GM19239 (cell line): ENCODE measurements around the gene WDR1.
"Not testable (repeated sequence)": the region's sequence is repeated elsewhere in the genome, so short reads cannot be mapped to it uniquely, and the experiment has no call there.

Experiments used
- DNase-seq: peaks from one replicate; pipeline ENCODE4 v3.0.0; 2011; ENCODE audit warnings: low spot score; ENCODE audit not compliant: insufficient read length
- FAIRE-seq: peaks from 2 replicates; lab custom pipeline; 2011; peaks lifted over from hg19 to GRCh38; lab: Jason Lieb, UNC

Gene WDR1

DNA sequence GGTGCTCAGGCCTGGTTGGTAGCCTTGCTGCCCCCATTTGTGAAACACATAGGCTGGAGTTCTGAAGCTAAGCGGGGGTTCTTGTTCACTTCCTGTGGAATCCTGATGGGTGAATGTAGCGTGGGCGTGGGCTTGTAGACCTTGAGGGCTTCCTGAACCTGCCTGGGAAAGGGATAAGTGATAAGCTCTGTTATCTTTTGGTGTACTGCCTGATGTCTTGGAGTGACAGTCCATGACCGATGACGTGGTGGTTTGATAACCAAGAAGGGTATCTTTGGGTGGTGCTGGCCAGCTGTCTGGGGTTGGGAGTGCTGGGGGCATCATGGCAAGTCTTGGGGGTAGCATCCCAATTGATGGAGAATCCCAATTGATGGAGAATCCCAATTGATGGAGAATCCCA, 17.5 kb upstream of the WDR1 start:
- no peak for DNase-seq
- FAIRE-seq: no peak

- FAIRE-seq: no peak
- no peak for DNase-seq
Observed at GRCh38 chr4:10131202-10131601, 14.6 kb upstream of the WDR1 start.

DNA sequence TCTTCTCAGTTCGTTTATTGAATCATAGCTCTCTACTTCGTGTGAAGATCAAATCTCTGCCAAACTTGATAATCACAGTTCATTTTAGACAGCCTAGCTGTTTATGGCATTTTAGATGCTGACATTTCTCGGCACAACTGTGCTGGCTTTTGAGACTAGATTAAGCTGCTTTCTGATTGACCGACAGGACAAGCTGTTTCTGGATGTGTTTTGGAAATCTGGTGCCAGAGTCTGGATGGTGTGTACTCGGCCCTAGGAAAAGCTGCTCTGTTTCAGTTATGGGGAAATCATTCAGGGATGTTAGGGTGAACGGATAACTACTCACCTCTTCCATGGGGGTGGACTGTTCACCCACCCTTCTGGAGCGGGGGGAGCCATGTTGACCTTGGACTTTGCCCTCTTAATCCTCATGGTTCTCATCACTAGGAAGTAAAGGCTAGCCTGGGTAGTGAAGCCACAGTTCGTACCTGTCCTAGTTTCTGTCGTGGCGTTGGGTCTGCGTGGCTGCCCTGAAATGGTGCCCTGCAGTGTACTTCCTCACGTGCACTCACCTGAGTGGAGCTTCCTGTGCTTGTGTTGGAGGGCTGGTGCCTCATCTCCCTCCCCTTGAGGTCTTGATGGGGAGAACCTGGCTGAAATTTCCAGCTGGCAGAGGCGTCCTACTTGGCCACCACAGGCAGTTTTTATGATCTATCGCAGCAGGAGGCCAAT, 13.7 kb upstream of the WDR1 start:
- DNase-seq (no peak), FAIRE-seq (no peak)

DNA sequence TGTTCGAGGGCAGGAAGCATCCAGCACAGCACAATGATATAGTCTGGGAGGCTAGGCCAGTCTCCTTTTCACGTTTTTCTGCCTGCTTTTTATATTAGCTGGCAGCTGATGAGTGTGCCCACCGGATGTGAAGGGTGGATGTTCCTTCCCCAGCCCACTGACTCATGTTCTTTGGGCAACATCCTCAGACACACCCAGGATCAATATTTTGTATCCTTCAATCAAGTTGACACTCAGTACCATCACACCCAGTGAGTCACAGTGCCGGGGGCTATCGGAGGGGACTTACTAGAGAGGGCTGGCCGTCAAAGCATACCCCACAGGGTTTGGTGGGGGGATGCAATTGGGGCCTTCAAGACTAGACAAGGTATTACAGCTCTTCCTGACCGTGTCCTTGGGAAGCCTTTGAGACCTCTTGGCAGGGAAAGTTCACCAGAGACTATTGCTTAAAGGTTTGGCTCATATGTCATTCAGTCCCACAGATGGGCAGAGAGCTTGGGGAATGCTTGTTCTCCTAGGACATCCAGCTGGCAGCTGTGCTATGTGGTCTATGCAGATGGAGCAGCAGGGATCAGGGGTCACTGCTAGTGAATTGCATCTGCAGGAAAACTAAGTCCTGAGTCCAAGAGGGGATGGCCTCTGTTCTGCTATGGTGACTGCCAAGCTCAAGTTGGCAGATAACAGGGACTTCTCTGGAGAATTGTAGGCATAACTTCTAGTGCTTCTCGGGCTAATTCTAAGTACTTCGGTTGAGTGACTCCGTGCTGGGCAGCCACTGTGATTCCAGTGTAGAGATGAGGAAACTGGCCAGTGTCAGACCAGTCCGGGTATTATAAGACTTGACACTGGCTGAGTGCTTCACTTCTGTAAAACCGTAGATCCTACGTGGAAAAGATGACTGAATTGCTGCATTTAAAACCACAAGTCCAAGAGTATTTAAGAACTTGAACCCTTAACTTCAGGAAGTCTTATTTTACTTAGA, 12.9 kb upstream of the WDR1 start:
- FAIRE-seq (no peak), DNase-seq (no peak)

DNA sequence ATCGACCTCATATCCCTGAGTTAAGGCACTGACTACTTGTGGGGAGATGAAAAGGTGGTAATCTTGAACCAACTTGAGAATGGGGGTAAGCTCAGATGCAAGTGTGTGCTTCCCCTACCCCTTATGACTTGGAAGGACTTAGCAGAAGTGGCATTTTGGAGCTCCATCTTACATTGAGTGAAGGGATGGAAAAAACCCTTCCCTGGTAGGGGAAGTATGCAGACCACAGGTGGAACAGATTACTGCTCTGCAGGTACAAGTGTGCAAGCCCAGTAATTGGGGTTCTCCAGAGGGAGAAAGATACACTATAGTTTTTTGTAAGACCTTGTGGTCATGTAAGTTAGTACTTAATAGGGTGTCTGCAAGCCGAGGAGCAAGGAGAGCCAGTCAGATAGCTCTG, 12.2 kb upstream of the WDR1 start:
- FAIRE-seq (no peak), DNase-seq (no peak)

DNA sequence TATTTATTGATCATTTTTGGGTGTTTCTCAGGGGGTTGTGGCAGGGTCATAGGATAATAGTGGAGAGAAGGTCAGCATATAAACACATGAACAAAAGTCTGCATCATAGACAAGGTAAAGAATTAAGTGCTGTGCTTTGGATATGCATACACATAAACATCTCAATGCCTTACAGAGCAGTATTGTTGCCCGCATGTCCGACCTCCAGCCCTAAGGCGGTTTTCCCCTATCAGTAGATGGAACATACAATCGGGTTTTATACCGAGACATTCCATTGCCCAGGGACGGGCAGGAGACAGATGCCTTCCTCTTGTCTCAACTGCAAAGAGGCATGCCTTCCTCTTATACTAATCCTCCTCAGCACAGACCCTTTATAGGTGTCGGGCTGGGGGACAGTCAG, 10.9 kb upstream of the WDR1 start:
- DNase-seq, FAIRE-seq: not testable (repeated sequence)

DNA sequence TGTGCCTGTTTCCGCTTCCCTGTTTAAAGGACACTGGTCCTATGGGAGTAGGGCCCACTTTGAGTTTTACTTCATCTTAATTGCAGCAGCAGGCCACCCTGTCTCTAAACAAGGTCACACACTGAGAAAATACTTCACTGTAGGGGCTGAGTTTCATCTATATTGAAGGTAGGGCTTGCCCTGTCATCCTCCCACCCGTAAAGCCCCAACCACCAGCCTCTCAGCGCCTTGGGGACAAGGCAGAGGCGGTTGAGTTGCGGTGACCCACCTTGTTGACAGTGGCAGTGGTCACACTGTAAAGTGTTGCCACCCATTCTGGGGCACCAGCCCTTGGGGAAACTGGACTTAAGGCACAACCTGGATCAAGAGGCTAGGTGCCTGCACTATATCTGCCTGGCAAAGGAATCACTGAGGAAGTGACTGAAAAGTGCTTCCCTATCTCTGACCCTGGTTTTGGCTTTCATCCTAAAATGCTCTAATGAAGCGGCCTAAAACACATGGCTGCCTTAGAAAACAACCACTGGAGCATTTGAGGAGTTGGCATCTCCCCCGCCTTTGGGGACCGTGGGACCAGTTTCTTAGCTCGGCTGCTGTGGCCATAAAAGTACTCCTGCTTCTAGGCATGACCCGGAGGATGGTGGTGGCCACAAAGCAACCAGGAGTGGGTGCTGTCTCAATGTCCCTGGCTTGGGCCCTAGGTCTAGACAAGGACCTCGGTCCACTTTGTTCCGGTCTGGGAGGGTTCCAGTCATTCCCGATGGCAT, 7.8 kb upstream of the WDR1 start:
- DNase-seq: no peak
- no peak for FAIRE-seq

GRCh38 chr4:10123227-10124101, 6.9 kb upstream of the WDR1 start:
- peak; percentile 62 for FAIRE-seq
- no peak for DNase-seq

DNA sequence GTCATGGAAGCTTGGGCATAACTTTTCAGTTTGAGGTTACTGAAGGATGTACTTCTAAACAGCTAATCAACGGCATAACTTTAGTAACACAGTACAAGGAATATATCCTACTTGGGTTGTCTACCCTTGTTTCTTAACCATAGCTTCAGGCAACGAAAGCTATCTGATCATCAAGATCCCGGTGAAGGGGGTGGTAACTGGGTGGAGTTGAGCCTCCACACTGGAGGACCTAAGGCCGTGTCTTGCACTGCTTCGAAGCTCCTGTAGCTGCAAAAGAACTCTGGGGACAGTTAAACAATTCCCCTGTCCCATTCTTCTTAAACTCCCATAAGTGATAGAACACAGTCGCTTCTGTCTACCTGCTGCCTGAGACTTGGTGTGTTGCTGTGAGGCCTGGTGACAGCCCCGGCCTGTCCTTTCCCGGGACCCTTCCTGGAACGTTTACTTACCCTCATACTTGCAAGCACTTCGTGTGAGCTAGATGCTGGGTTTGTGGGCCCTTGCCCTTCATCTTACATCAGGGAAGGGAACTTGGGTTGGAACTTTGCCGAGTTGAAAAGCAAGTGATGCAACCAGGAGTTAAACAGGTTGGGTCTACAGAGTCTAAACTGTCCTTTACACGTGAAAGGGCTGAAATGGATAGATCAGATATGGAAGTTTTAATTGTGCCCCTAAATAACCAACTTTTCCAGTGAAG, 5.8 kb upstream of the WDR1 start:
- no peak for FAIRE-seq
- DNase-seq: no peak

DNA sequence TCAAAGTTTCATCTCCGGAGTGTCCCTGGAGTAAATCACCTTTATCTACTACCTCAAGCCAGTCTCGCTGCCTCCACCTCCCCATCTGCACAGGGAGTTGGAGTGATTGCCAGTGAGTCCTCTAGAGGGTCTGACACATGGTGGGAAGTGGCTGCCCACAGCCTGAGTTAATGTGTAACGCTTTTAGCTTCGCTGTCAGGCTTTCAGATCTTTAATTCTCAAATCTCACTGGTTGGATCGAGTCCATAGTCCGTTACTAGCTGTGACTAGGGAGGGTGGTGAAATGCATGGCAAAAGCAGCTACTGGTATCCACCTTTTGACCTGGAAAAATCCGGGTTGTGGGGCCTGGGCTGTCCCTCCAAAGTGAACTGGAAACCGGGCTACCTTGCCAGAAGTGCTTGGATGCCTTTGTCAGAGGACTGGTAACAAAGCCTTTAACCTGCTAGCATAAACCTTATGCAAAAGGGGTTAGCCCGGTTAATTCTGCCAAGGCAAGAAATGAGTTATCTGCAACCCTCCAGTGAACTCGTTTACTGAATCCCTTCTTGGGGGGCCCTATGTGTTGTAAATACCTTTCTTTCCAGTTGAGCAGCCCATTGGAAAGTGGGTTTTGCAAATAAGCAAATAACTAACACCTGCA, 5.1 kb upstream of the WDR1 start:
- DNase-seq (no peak), FAIRE-seq (peak; percentile 95)

GRCh38 chr4:10120943-10121567, 4.5 kb upstream of the WDR1 start:
- no peak for DNase-seq
- no peak for FAIRE-seq

DNA sequence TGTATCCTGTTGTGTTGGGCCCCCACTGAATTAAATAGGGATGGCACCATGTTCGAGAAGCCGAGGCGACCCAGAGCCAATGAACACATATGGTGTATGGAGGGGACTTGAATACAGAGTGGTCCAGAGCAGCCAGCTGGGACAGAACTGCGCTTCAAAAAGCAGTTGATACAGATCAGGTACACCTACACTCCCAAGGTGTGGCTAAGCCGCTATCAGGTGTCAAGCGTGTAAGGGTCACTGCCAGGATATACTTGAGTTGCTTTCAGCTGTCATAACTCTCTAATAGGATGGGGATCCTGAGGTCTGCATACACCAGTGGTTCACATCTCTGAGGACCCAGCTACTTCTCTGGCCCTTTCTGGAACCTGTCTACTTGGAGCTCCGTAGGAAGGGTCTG, 3.2 kb upstream of the WDR1 start:
- DNase-seq (no peak), FAIRE-seq (no peak)

- DNase-seq (no peak), FAIRE-seq (no peak)
Observed at GRCh38 chr4:10119278-10119677, 2.7 kb upstream of the WDR1 start.

DNA sequence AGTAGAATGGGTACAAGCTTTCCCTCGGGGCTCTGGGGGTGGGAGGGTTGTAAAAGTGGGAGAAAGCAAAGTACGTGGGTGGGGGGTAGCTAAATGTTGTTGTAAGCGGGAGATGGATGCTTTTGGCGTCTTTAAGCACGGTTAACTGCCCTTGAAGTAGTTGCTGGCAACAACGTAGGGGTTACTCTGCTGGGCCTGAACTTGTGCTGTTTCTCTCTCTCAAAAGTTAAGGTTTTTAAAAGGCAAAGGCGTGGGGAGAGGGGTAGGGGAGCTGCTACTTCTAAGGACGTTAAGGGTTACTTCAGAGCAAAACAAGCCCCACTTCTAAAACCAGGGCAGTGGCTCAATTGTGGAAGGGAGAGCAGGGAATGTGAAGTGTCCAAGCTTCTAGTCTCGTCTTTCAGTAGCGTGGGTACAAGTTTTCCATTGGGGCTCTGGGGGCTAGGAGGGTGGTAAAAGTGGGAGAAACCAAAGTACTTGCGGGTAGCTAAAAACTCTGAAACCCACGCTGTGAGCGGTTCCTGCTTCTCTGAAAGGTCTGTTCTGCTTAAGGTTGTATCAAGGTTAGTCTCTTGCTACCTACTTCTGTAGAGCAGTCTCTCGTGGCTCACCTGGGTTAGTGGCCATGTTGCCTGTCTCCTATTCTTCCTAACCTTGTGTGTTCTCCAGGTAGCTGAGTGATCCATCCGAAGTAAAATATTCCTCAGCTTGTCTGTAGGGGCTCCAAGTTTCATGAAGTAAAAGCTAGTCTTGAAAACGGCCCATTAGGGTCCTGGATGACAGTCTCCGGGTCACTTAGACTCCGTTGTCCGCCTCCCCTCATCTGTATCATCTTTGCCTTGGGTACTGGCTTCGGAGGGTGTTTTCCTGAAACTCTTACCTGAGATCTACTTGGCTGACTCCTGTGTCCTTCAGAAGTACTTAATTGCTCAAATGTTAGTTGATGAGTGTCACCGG, 1.7 kb upstream of the WDR1 start:
- FAIRE-seq (peak; percentile 18), DNase-seq (no peak)

DNA sequence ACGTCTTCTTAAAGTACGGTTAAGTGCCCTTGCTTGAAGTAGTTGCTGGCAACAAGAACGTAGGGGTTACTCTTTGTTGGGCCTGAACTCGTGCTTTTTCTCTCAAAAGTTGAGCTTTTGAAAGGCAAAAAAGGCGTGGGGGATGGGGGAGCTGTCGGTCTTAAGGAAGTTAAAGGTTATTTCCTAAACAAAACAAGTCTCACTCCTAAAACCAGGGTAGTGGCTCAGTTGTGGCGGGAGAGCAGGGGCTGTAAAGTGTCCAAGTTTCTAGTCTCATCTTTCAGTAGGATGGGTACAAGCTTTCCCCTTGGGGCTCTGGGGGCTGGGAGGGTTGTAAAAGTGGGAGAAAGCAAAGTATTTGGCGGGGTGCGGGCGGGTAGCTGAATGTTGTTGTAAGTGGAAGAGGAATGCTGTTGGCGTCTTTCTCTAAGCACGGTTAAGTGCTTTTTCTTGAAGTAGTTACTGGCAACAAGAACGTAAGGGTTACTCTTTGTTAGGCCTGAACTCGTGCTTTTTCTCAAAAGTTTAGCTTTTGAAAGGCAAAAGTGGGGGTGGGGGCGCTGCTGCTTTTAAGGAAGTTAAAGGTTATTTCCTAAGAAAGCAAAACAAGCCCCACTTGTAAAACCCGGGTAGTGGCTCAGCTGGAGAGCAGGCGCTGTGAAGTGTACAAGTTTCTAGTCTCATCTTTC, 904 bp upstream of the WDR1 start:
- FAIRE-seq (peak; percentile 87), DNase-seq (no peak)

GRCh38 chr4:10115797-10116568, 616 bp downstream of the WDR1 start:
- DNase-seq (peak; percentile 65), FAIRE-seq (peak; percentile 81)
